Hepatocyte (in vitro differentiated cells): ENCODE data around the gene HNF4A. TPM values are rescaled to one million over a fixed set of nuclear protein-coding genes. Genes with fewer than 3 reads are reported as not detected.

Source experiments
- DNase-seq: peaks from one replicate; pipeline ENCODE4 v3.0.0-alpha.2; 2016; ENCODE audit warnings: low spot score
- H2AFZ ChIP-seq: fragments of 200-600 bp; sonication (generic); 2 replicates; pipeline ENCODE4 v1.6.0; 2016; ENCODE audit warnings: antibody characterized with exemption, mild to moderate bottlenecking
- H3K27ac ChIP-seq: fragments of 200-600 bp; sonication (generic); 2 replicates; pipeline ENCODE4 v1.5.1; 2016; ENCODE audit warnings: mild to moderate bottlenecking
- H3K27me3 ChIP-seq: fragments of 200-600 bp; sonication (generic); 2 replicates; pipeline ENCODE4 v1.6.1; 2016
- H3K36me3 ChIP-seq: fragments of 200-600 bp; sonication (generic); replicated peaks from 2 replicates; pipeline ENCODE4 v1.5.1; 2016; ENCODE audit warnings: low read depth; ENCODE audit not compliant: insufficient read depth
- H3K4me1 ChIP-seq: fragments of 200-600 bp; sonication (generic); 2 replicates; pipeline ENCODE4 v1.5.1; 2016; ENCODE audit warnings: mild to moderate bottlenecking, moderate library complexity; ENCODE audit not compliant: insufficient read depth
- H3K4me2 ChIP-seq: fragments of 200-600 bp; sonication (generic); 2 replicates; pipeline ENCODE4 v1.6.0; 2016
- H3K4me3 ChIP-seq: fragments of 200-600 bp; sonication (generic); 2 replicates; pipeline ENCODE4 v1.5.1; 2016; ENCODE audit warnings: mild to moderate bottlenecking
- H3K79me2 ChIP-seq: fragments of 200-600 bp; sonication (generic); 2 replicates; pipeline ENCODE4 v1.6.0; 2017; ENCODE audit warnings: mild to moderate bottlenecking
- H3K9me2 ChIP-seq: fragments of 200-600 bp; sonication (generic); replicated peaks from 2 replicates; pipeline ENCODE4 v1.6.0; 2017; ENCODE audit warnings: mild to moderate bottlenecking; ENCODE audit not compliant: insufficient read depth
- H3K9me3 ChIP-seq: fragments of 200-600 bp; sonication (generic); 2 replicates; pipeline ENCODE4 v1.5.1; 2016; ENCODE audit warnings: low read depth, mild to moderate bottlenecking
- H4K20me1 ChIP-seq: fragments of 200-600 bp; sonication (generic); 2 replicates; pipeline ENCODE4 v1.6.0; 2016; ENCODE audit warnings: mild to moderate bottlenecking; ENCODE audit not compliant: insufficient read depth, poor library complexity, severe bottlenecking
- EZH2 ChIP-seq: fragments of 200-600 bp; sonication (generic); IDR thresholded peaks from 2 replicates; pipeline ENCODE4 v1.6.1; 2016; ENCODE audit warnings: antibody characterized with exemption, mild to moderate bottlenecking, borderline replicate concordance
- EZH2phosphoT487 ChIP-seq: fragments of 200-600 bp; sonication (generic); IDR thresholded peaks from one replicate; pipeline ENCODE4 v1.6.1; 2018; ENCODE audit warnings: antibody characterized with exemption, mild to moderate bottlenecking, low read depth, moderate library complexity; ENCODE audit not compliant: unreplicated experiment, severe bottlenecking
- WGBS: methylation state at CpG from one replicate; pipeline ENCODE4 v1.1.6; 2016; ENCODE audit warnings: low lambda C conversion rate; ENCODE audit errors: missing lambda C conversion rate; 5-methylcytosine and 5-hydroxymethylcytosine counted together
- polyA plus RNA-seq: library from polyadenylated mRNA; unstranded; fragments of >200 nt; fragmentation: Nextera tagmentation; extraction: Ambion mirVana; gene quantifications from 2 replicates; pipeline ENCODE4 v1.2.1, GENCODE V29; 2016
- total RNA-seq: library from RNA; depleted of rRNA; stranded (reverse); fragments of >200 nt; gene quantifications from 2 replicates; pipeline ENCODE4 v1.2.3, GENCODE V29; 2014
- TF ChIP-seq, protein P1 (sequence below): fragments of 200-600 bp; sonication (generic); IDR thresholded peaks from 2 replicates; pipeline ENCODE4 v1.5.1; 2016; ENCODE audit warnings: antibody characterized with exemption, mild to moderate bottlenecking; ENCODE audit not compliant: poor library complexity

The HNF4A gene
- total and polyA plus RNA-seq, 2 experiments from 2014 or later, result 38.2 to 88.0 TPM

DNA sequence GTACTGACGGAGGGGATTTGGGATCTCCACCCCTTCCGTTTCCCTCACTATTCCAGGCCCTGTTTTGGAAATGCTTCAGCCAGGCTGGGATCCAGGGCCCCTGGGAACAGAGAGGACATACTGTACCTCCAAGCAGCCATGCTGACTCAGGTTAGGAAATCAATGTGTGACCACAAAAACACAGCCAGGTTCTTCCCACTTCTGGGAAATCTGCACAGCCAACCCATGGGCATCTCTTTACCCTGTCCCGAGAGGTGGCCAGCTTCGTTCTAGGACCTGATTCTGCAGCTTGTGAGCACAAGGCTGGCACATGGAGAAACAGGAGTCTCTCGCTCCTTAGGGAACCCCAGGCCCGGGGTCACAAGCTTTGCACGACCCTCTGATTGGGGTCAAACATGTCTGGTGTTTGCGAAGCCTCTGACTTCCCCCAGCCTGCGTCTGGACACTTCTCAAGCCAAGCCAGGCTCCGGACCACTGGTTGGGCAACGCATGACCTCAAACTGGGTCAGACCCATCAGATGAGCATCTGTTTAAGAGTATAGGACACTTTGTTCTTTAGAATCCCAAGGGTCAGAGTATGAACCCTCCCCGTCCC is 111.9 kb downstream of the HNF4A start:
- Histone ChIP-seq H3K4me2 (peak overlapping the region; percentile 50), H3K9me3 (no peaks in the 10 kb centered on the region), H3K27ac (peak overlapping the region; percentile 71), H3K4me1 (peaks cover 4% of the 10 kb centered on the region), H3K36me3 (no peaks in the 10 kb centered on the region), H3K79me2 (no peaks in the 10 kb centered on the region), H3K27me3 (no peaks in the 10 kb centered on the region), H3K4me3 (no peak overlapping the region), H2AFZ (no peak overlapping the region), H3K9me2 (no peaks in the 10 kb centered on the region), H4K20me1 (no peaks in the 10 kb centered on the region)
- 75% methylated on average over 12 of the region's 12 CpGs for WGBS
- peak; percentile 44 for DNase-seq
- TF ChIP-seq EZH2phosphoT487, result no peak
- TF ChIP-seq EZH2, result no peak
- TF ChIP-seq, protein P1, sequence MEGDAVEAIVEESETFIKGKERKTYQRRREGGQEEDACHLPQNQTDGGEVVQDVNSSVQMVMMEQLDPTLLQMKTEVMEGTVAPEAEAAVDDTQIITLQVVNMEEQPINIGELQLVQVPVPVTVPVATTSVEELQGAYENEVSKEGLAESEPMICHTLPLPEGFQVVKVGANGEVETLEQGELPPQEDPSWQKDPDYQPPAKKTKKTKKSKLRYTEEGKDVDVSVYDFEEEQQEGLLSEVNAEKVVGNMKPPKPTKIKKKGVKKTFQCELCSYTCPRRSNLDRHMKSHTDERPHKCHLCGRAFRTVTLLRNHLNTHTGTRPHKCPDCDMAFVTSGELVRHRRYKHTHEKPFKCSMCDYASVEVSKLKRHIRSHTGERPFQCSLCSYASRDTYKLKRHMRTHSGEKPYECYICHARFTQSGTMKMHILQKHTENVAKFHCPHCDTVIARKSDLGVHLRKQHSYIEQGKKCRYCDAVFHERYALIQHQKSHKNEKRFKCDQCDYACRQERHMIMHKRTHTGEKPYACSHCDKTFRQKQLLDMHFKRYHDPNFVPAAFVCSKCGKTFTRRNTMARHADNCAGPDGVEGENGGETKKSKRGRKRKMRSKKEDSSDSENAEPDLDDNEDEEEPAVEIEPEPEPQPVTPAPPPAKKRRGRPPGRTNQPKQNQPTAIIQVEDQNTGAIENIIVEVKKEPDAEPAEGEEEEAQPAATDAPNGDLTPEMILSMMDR, result no peak

DNA sequence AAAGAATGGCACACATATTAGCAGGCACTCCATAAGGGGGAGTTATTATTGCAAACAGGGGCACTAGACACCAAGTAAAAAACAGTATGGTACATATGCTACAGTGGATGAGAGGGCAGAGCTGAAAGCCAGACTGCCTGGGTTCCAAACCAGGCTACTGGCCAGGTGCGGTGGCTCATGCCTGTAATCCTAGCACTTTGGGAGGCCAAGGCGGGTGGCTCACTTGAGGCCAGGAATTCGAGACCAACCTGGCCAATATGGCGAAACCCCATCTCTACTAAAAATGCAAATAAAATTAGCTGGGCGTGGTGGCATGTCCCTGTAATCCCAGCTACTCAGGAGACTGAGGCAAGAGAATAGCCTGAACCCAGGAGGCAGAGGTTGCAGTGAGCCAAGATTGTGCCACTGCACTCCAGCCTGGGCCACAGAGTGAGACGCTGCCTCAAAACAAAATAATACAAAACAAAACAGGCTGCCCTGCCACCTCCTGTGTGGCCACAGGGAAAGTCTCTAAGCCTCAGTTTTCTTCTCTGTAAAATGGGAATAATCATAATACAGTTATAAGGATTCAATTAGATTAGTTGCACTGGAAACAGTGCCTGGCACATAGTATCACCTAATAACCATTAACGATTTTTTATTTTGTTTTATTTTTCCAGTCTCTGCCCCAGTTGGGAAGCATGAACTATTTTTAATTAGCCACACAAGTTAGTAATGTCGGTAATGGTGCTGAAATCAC is 112.7 kb downstream of the HNF4A start:
- Histone ChIP-seq H3K4me3 (no peak overlapping the region), H2AFZ (no peak overlapping the region), H3K4me2 (no peak overlapping the region), H4K20me1 (no peaks in the 10 kb centered on the region), H3K9me2 (no peaks in the 10 kb centered on the region), H3K36me3 (no peaks in the 10 kb centered on the region), H3K4me1 (peaks cover 4% of the 10 kb centered on the region), H3K27ac (peak overlapping the region; percentile 48), H3K79me2 (no peaks in the 10 kb centered on the region), H3K9me3 (no peaks in the 10 kb centered on the region), H3K27me3 (no peaks in the 10 kb centered on the region)
- WGBS, result 92% methylated on average over 8 of the region's 8 CpGs
- TF ChIP-seq, protein P1, result no peak
- TF ChIP-seq EZH2phosphoT487 (no peak), EZH2 (no peak)
- no peak for DNase-seq

DNA sequence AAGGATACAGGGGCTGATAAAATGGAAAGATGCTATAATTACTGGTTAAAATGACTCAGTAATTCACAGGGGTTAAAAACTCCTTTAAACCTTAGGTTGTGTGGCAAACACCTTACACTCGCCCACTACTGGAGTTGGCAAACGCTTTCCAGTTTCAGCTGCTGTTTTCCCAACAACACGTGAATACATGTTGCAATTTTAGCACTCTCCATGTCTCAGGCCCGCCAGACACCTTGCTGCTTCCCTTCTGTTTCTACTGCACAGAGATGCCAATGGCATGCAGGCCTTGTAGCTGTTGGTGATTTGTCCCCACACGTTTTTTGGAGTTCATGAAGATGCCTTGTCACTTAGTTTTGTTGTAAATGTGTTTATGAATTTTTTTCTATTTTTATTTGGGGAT is 114.8 kb downstream of the HNF4A start:
- Histone ChIP-seq H3K36me3 (no peaks in the 10 kb centered on the region), H3K9me2 (no peaks in the 10 kb centered on the region), H3K4me2 (no peak overlapping the region), H4K20me1 (no peaks in the 10 kb centered on the region), H3K9me3 (no peaks in the 10 kb centered on the region), H3K27ac (no peak overlapping the region), H3K4me1 (no peaks in the 10 kb centered on the region), H3K79me2 (no peaks in the 10 kb centered on the region), H3K27me3 (no peaks in the 10 kb centered on the region), H2AFZ (no peak overlapping the region), H3K4me3 (no peak overlapping the region)
- WGBS, result 71% methylated on average over 5 of the region's 5 CpGs
- no peak for DNase-seq
- TF ChIP-seq EZH2phosphoT487 (no peak), EZH2 (no peak)
- TF ChIP-seq, protein P1, result no peak
